H1 (cell line): ENCODE data around the gene UBE2D3. TPM values are rescaled to one million over a fixed set of nuclear protein-coding genes. Genes with fewer than 3 reads are reported as not detected.

ENCODE experiments used
- CTCF ChIA-PET: fragments of 300-600 bp; sonication (Branson Sonifier 250); formaldehyde crosslinking; loops from one replicate; lab custom pipeline; 2021; ENCODE audit not compliant: partially characterized antibody; lab: Charles Lee
- POLR2A ChIA-PET: fragments of 300-600 bp; sonication (Branson Sonifier 250); formaldehyde crosslinking; loops from one replicate; lab custom pipeline; 2021; ENCODE audit warnings: inconsistent platforms; ENCODE audit not compliant: partially characterized antibody; lab: Charles Lee
- DNase-seq, 2 experiments: peaks; one replicate each; pipeline versions ENCODE4 v3.0.0 to v3.0.0-alpha.2; 2010 to 2022; ENCODE audit warnings: low spot score in 2 of 2, low read depth in 1 of 2, mixed read lengths in 1 of 2
- FAIRE-seq: peaks from 2 replicates; lab custom pipeline; 2011; peaks lifted over from hg19 to GRCh38; lab: Jason Lieb, UNC
- H2AFZ ChIP-seq: 2 replicates; pipeline ENCODE4 v1.8.1; 2012; ENCODE audit warnings: low read length, inconsistent platforms
- H2AK5ac ChIP-seq: 2 replicates; pipeline ENCODE4 v1.6.1; 2013; ENCODE audit warnings: low read depth, low read length
- H2BK120ac ChIP-seq: replicated peaks from 2 replicates; pipeline ENCODE3; 2013; ENCODE audit warnings: low read depth, low read length, inconsistent platforms
- H2BK12ac ChIP-seq: 2 replicates; pipeline ENCODE4 v1.6.1; 2013; ENCODE audit warnings: low read depth, low read length
- H2BK15ac ChIP-seq: 2 replicates; pipeline ENCODE4 v1.6.1; 2013; ENCODE audit warnings: low read length
- H2BK20ac ChIP-seq: 2 replicates; pipeline ENCODE4 v1.6.1; 2013; ENCODE audit warnings: low read length
- H2BK5ac ChIP-seq: 2 replicates; pipeline ENCODE4 v1.6.1; 2013; ENCODE audit warnings: low read depth, low read length
- H3K14ac ChIP-seq: 2 replicates; pipeline ENCODE4 v1.6.1; 2013; ENCODE audit warnings: inconsistent platforms; ENCODE audit not compliant: insufficient read length
- H3K18ac ChIP-seq: 2 replicates; pipeline ENCODE4 v1.6.1; 2013; ENCODE audit warnings: low read length; ENCODE audit errors: extremely low read depth
- H3K23ac ChIP-seq: 2 replicates; pipeline ENCODE4 v1.6.1; 2013; ENCODE audit warnings: inconsistent platforms; ENCODE audit not compliant: insufficient read length
- H3K23me2 ChIP-seq: 2 replicates; pipeline ENCODE4 v1.6.1; 2013; ENCODE audit warnings: low read depth, low read length
- H3K27ac ChIP-seq: 2 replicates; pipeline ENCODE4 v1.6.1; 2011; ENCODE audit warnings: low read depth, low read length, inconsistent platforms
- H3K27me3 ChIP-seq, 4 experiments: replicated peaks in 1 of 4; 1 replicate in 1 of 4; 2 replicates in 3 of 4; pipeline versions ENCODE4 v1.6.1 to v1.8.1; 2011 to 2013; ENCODE audit warnings: low read length in 3 of 4, mild to moderate bottlenecking in 3 of 4, inconsistent platforms in 2 of 4, mixed read lengths in 2 of 4, moderate library complexity in 1 of 4; ENCODE audit not compliant: control insufficient read depth in 3 of 4, insufficient read depth in 3 of 4; ENCODE audit errors: extremely low read depth in 1 of 4
- H3K36me3 ChIP-seq, 4 experiments: 2 replicates each; pipeline versions ENCODE4 v1.6.1 to v1.8.1; 2011 to 2013; ENCODE audit warnings: mild to moderate bottlenecking in 4 of 4, low read length in 3 of 4, moderate library complexity in 2 of 4, control low read depth in 1 of 4, inconsistent platforms in 1 of 4; ENCODE audit not compliant: insufficient read depth in 4 of 4, control insufficient read depth in 2 of 4
- H3K4ac ChIP-seq: replicated peaks from 2 replicates; pipeline ENCODE3; 2013; ENCODE audit warnings: low read length, low read depth, mixed read lengths, inconsistent platforms; ENCODE audit not compliant: insufficient read length
- H3K4me1 ChIP-seq, 4 experiments: replicated peaks in 1 of 4; 1 replicate in 1 of 4; 2 replicates in 3 of 4; pipeline versions ENCODE4 v1.6.1 to v1.8.1; 2011 to 2013; ENCODE audit warnings: low read length in 3 of 4, inconsistent platforms in 2 of 4, mixed read lengths in 1 of 4; ENCODE audit not compliant: insufficient read depth in 4 of 4, control insufficient read depth in 3 of 4
- H3K4me2 ChIP-seq, 2 experiments: 2 replicates each; pipeline versions ENCODE4 v1.6.1 to v1.8.1; 2011 to 2013; ENCODE audit warnings: low read depth in 2 of 2, low read length in 2 of 2, control low read depth in 1 of 2, inconsistent platforms in 1 of 2, mild to moderate bottlenecking in 1 of 2; ENCODE audit not compliant: insufficient read depth in 1 of 2
- H3K4me3 ChIP-seq, 4 experiments: fragments of 200-600, 300-600 bp in 1 of 4; sonication (generic), shearing (Covaris generic), sonication (Bioruptor Twin) in 1 of 4; 2 replicates each; pipeline versions ENCODE4 v1.5.1 to v1.8.1; 2011 to 2016; ENCODE audit warnings: low read length in 4 of 4, low read depth in 3 of 4, control low read depth in 2 of 4, inconsistent platforms in 2 of 4, mild to moderate bottlenecking in 2 of 4, mixed read lengths in 1 of 4, moderate library complexity in 1 of 4; ENCODE audit not compliant: insufficient read depth in 2 of 4; ENCODE audit errors: extremely low read depth in 1 of 4
- H3K56ac ChIP-seq: replicated peaks from 2 replicates; pipeline ENCODE3; 2013; ENCODE audit warnings: low read depth, mild to moderate bottlenecking, mixed read lengths, low read length, inconsistent platforms; ENCODE audit not compliant: insufficient read length
- H3K79me1 ChIP-seq: 2 replicates; pipeline ENCODE4 v1.6.1; 2013; ENCODE audit warnings: low read depth, low read length, control low read depth
- H3K79me2 ChIP-seq, 2 experiments: 2 replicates each; pipeline versions ENCODE4 v1.6.1 to v1.8.1; 2012 to 2013; ENCODE audit warnings: low read length in 2 of 2, mild to moderate bottlenecking in 2 of 2, inconsistent platforms in 1 of 2; ENCODE audit not compliant: insufficient read depth in 2 of 2, control insufficient read depth in 1 of 2
- H3K9ac ChIP-seq, 4 experiments: replicated peaks in 1 of 4; 1 replicate in 1 of 4; 2 replicates in 3 of 4; pipeline versions ENCODE4 v1.6.1 to v1.8.1; 2011 to 2013; ENCODE audit warnings: low read depth in 3 of 4, low read length in 3 of 4, control low read depth in 2 of 4, mild to moderate bottlenecking in 2 of 4, moderate library complexity in 2 of 4, inconsistent platforms in 1 of 4; ENCODE audit errors: extremely low read depth in 1 of 4
- H3K9me3 ChIP-seq, 2 experiments: 2 replicates each; pipeline versions ENCODE4 v1.6.1 to v1.8.1; 2012 to 2013; ENCODE audit warnings: mild to moderate bottlenecking in 2 of 2, moderate library complexity in 2 of 2, control low read depth in 1 of 2, inconsistent platforms in 1 of 2, low read depth in 1 of 2, low read length in 1 of 2, mixed read lengths in 1 of 2; ENCODE audit not compliant: insufficient read depth in 2 of 2
- H4K20me1 ChIP-seq, 2 experiments: replicated peaks in 1 of 2; 2 replicates each; pipeline versions ENCODE3 to v1.8.1; 2011 to 2013; ENCODE audit warnings: inconsistent platforms in 2 of 2, low read length in 2 of 2, mild to moderate bottlenecking in 1 of 2; ENCODE audit not compliant: insufficient read depth in 2 of 2, control insufficient read depth in 1 of 2
- H4K5ac ChIP-seq: 2 replicates; pipeline ENCODE4 v1.6.1; 2013; ENCODE audit warnings: low read length, low read depth, mixed read lengths, inconsistent platforms; ENCODE audit not compliant: insufficient read length
- H4K8ac ChIP-seq: 2 replicates; pipeline ENCODE4 v1.8.0; 2013; ENCODE audit warnings: mild to moderate bottlenecking, moderate library complexity, low read length, inconsistent platforms; ENCODE audit not compliant: insufficient read depth; ENCODE audit errors: extremely low read depth
- H4K91ac ChIP-seq: replicated peaks from 2 replicates; pipeline ENCODE3; 2013; ENCODE audit warnings: low read length, mixed read lengths, inconsistent platforms; ENCODE audit not compliant: insufficient read length
- SAP30 ChIP-seq: fragments of 300-600 bp; sonication (generic); IDR thresholded peaks from 2 replicates; pipeline ENCODE4 v1.7.1; 2012; ENCODE audit warnings: low read length, moderate library complexity, mild to moderate bottlenecking, inconsistent platforms; ENCODE audit not compliant: insufficient read depth, insufficient replicate concordance
- WGBS, 2 experiments: shearing (Covaris generic) in 1 of 2; methylation state at CpG; one replicate each; pipeline versions ENCODE4 v1.1.6 to v1.1.7; 2013 to 2015; ENCODE audit warnings: low lambda C conversion rate in 2 of 2, mixed read lengths in 2 of 2, inconsistent platforms in 1 of 2, low coverage in 1 of 2, missing lambda C conversion rate in 1 of 2; ENCODE audit not compliant: insufficient replicate concordance in 2 of 2, insufficient coverage in 1 of 2, insufficient read length in 1 of 2; ENCODE audit errors: extremely low coverage in 1 of 2, missing lambda C conversion rate in 1 of 2; 5-methylcytosine and 5-hydroxymethylcytosine counted together
- polyA plus RNA-seq, 7 experiments: library from polyadenylated mRNA; depleted of rRNA in 3 of 7; stranded (reverse) in 5 of 7; unstranded in 2 of 7; fragments of >200 nt in 5 of 7; fragments of 200-250 nt in 2 of 7; gene quantifications; 1 replicate in 5 of 7; 2 replicates in 1 of 7; 4 replicates in 1 of 7; pipeline versions ENCODE4 v1.2.1 to v1.2.3, GENCODE V29; 2011 to 2013; ENCODE audit warnings: missing spikeins in 2 of 7, mixed read lengths in 2 of 7
- total RNA-seq: library from RNA; stranded (reverse); fragmentation: NEBNext Ultra II Directional; extraction: Animal tissue kit (Norgen Biotek cat#: 25700); gene quantifications from 2 replicates; pipeline ENCODE4 v1.2.1, GENCODE V29; 2021
- TF ChIP-seq, protein P1 (sequence below), 3 experiments: IDR thresholded peaks; 1 replicate in 2 of 3; 2 replicates in 1 of 3; pipeline versions ENCODE4 v1.5.1 to v1.6.1; 2011; ENCODE audit warnings: low read length in 3 of 3, mild to moderate bottlenecking in 3 of 3, inconsistent platforms in 2 of 3, low read depth in 1 of 3, moderate library complexity in 1 of 3; ENCODE audit not compliant: insufficient read depth in 1 of 3; ENCODE audit errors: control extremely low read depth in 1 of 3

Gene UBE2D3
- total and polyA plus RNA-seq, 2 of the 8 experiments (the other 6 are each of a cell fraction or from before 2014, with no cell fraction given) = 396 to 544 TPM

DNA sequence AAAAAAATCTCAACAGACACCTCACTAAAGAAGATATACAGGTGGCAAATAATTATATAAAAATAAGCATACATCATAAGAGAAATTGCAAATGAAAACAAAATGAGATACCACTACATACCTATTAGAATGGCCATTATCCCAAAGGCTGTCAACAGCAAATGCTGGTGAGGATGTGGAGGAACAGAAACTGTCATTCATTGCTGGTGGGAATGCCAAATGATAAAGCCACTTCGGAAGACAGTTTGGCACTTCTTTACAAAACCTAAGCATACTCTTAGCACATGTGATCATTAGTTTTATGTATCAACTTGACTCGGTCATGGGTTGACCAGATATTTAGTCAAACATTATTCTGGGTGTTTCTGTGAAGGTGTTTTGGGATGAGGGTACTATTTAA, 53.1 kb downstream of the UBE2D3 start:
- no peaks in the 10 kb centered on the region for H3K9me3 ChIP-seq
- H4K20me1 ChIP-seq = no peaks in the 10 kb centered on the region
- no peak overlapping the region for H4K8ac ChIP-seq
- H2AK5ac ChIP-seq = no peak overlapping the region
- TF ChIP-seq, protein P1, sequence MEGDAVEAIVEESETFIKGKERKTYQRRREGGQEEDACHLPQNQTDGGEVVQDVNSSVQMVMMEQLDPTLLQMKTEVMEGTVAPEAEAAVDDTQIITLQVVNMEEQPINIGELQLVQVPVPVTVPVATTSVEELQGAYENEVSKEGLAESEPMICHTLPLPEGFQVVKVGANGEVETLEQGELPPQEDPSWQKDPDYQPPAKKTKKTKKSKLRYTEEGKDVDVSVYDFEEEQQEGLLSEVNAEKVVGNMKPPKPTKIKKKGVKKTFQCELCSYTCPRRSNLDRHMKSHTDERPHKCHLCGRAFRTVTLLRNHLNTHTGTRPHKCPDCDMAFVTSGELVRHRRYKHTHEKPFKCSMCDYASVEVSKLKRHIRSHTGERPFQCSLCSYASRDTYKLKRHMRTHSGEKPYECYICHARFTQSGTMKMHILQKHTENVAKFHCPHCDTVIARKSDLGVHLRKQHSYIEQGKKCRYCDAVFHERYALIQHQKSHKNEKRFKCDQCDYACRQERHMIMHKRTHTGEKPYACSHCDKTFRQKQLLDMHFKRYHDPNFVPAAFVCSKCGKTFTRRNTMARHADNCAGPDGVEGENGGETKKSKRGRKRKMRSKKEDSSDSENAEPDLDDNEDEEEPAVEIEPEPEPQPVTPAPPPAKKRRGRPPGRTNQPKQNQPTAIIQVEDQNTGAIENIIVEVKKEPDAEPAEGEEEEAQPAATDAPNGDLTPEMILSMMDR (IDR thresholded peaks at IDR 0.05; ENCODE audit: control extremely low read depth in 1 of 3, insufficient read depth in 1 of 3, low read depth in 1 of 3, low read length in 3 of 3) = no peak
- no peak for TF ChIP-seq SAP30
- ChIA-PET CTCF (interaction anchor here (1.3 kb wide), 1 partner anchor 271 kb away, joined by 4 read pairs; no protein-coding TSS in a partner anchor), POLR2A (interaction anchor here (0.8 to 1.2 kb wide), 4 partner anchors 13 to 53 kb away, joined by 3 to 5 read pairs (median 4); partner anchors contain the start of genes MANBA and UBE2D3)
- H3K4me3 ChIP-seq = no peak overlapping the region
- no peak overlapping the region for H2BK5ac ChIP-seq
- DNase-seq = no peak
- no peaks in the 10 kb centered on the region for H3K23me2 ChIP-seq
- no peak overlapping the region for H3K4ac ChIP-seq
- no peak overlapping the region for H2BK20ac ChIP-seq
- no peak overlapping the region for H3K9ac ChIP-seq
- FAIRE-seq = no peak
- no peak overlapping the region for H3K4me2 ChIP-seq
- H3K79me1 ChIP-seq = no peaks in the 10 kb centered on the region
- no peaks in the 10 kb centered on the region for H3K4me1 ChIP-seq
- no peak overlapping the region for H2AFZ ChIP-seq
- no peak overlapping the region for H3K27ac ChIP-seq
- H4K91ac ChIP-seq = no peak overlapping the region
- H3K79me2 ChIP-seq = no peaks in the 10 kb centered on the region
- H3K14ac ChIP-seq = no peak overlapping the region
- no peaks in the 10 kb centered on the region for H3K27me3 ChIP-seq
- H3K56ac ChIP-seq = no peak overlapping the region
- no peak overlapping the region for H2BK15ac ChIP-seq
- no peaks in the 10 kb centered on the region for H3K36me3 ChIP-seq
- H3K18ac ChIP-seq = no peak overlapping the region
- H2BK12ac ChIP-seq = no peak overlapping the region
- WGBS, 2 experiments = 73% methylated on average over 2 of the region's 2 CpGs; no CpG with 5 or more reads in 1 of the 2 experiments
- H2BK120ac ChIP-seq = no peak overlapping the region
- no peak overlapping the region for H3K23ac ChIP-seq
- no peak overlapping the region for H4K5ac ChIP-seq
